ENCODE data around the gene FGFRL1. TPM values are rescaled to one million over a fixed set of nuclear protein-coding genes. Genes with fewer than 3 reads are reported as not detected.
A peak's percentile ranks its signal among the peaks of the same experiment; 100 is the strongest.

Gene FGFRL1
- total and polyA plus RNA-seq, 2 of the 13 experiments (the other 11 are each of a cell fraction or from before 2014, with no cell fraction given) = 19.1 to 30.6 TPM

DNA sequence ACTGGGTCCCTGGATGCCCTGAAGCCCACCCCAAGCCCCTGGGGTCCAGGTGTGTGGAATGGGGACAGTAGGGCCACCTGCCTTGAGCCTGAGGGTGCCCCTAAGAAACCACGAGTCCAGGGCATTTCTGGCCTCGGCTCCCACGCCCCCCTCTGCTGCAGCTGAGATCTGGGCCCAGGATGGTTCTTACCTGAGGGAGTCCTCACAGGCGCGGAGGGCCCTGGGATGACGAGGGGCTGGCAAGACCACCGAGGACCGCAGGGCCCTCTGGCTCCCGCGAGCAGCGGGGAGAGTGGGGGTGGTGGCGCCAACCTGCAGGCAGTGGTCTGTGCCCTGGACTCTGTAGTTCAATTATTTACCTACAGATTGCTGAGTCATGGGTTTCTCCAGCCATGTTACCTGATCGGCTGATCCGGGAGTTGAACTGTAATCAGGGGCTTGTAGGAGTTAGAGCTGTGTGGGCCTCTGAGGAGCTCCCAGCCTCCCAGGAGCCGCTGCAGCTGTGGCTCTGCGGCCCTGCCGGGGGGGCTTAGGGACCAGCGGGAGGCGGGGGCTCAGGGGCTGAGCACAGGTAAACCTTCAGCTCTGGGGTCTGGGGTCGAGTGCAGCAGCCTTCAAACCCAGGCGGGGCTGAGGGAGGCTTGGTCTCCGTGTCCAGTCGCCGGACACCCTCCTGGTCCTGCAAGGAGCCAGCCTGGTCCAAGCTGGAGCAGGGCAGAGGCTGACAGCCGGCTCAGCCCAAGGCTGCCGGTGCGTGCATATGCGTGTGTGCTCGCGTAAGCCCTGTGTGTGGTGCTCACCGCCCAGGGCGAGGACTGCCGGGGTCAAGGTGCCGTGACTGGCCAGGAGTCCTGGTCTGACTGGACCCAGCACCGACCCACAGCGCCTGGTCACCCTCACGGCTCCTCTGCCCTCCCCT is 18.1 kb upstream of the FGFRL1 start, which contains the start of gene SLC26A1 (continued):
- TF ChIP-seq CERS6 (CRISPR knock-in tag; IDR thresholded peaks at IDR 0.05) (no peak), RCOR2 (CRISPR knock-in tag; IDR thresholded peaks at IDR 0.05) (no peak), GATA4 (IDR thresholded peaks at IDR 0.05; ENCODE audit: borderline replicate concordance, low read depth) (no peak)

DNA sequence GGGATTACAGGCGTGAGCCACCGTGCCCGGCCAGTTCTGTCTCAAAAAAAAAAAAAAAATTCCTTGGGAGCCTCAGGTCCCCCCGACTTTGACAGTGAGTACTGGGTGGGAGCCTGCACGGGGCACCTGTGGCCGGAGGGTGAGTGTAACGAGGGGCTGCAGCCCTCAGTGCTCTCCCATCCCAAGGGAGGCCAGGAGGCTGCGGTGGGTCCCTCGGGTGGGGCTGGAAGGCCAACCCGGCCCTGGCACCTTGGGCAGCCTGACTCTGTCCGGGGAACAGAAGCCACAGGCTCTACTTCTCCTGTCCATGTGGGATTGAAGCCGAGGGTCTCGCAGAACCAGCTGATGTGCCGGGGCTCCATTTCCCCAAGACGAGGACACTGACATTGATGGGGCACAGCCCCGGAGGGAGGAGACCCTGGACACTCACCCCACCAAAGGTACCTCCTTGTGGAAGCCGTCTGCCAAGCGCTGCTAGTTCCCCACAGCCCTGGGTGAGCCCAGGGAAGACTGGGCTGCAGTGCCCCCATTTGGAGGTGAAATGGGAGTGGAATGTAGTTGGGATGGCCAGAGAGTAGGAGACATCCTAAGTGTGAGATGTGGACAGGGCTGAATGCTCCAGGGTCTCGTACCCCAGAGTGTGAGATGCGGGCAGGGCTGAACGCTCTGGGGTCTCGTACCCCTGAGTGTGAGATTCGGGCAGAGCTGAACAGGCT is 16.0 kb upstream of the FGFRL1 start:
- H3K27ac ChIP-seq (ENCODE audit: extremely low read length, insufficient read depth, low read length) = no peak overlapping the region
- CTCF ChIA-PET (ENCODE audit: low intra/inter-chr PET ratio, low total read pairs) = no interaction called here
- H4K20me1 ChIP-seq (ENCODE audit: insufficient read depth, low read length) = no peaks in the 10 kb centered on the region
- no peak overlapping the region for H3K9ac ChIP-seq (ENCODE audit: insufficient read depth, low read depth, low read length)
- BruUV-seq (replicated peaks) = no TSS peak
- 88% methylated on average over 15 of the region's 23 CpGs for WGBS (ENCODE audit: low lambda C conversion rate)
- H3K27me3 ChIP-seq (ENCODE audit: control insufficient read depth in 1 of 2, insufficient read depth in 2 of 2, low read length in 2 of 2) = peaks cover 7 to 19% of the 10 kb centered on the region in 2 experiments; a peak in 3 of 5 replicates
- no peak for DNase-seq (ENCODE audit: low spot score)
- in situ Hi-C loops (cut with HindIII; ENCODE audit: extremely low pct_ligation_motif_present, low pct_unique_long_range_greater_than_20kb) (no loop called here), intact Hi-C loops (cut with micrococcal nuclease; ENCODE audit: unreplicated experiment) (no loop called here)
- H3K4me2 ChIP-seq (ENCODE audit: low read depth, low read length) = 0 out of 2 replicates have a peak overlapping the region, but pooled peaks have one; percentile 29
- peaks cover 1 to 4% of the 10 kb centered on the region in 2 experiments; a peak in 3 of 5 replicates for H3K36me3 ChIP-seq (replicated peaks in 1 of 2; ENCODE audit: control insufficient read depth in 1 of 2, insufficient read depth in 2 of 2, low read length in 2 of 2)
- ATAC-seq = no peak
- H3K9me3 ChIP-seq (ENCODE audit: low read length) = no peaks in the 10 kb centered on the region
- H2AFZ ChIP-seq (ENCODE audit: low read length) = no peak overlapping the region
- no peak for FAIRE-seq
- POLR2A ChIA-PET = interaction anchor here (1.0 kb wide), 1 partner anchor 11 kb away, joined by 3 read pairs; no protein-coding TSS in a partner anchor
- peak overlapping the region in 1 of 3 experiments; percentile 71; a peak in 1 of 6 replicates for H3K4me3 ChIP-seq (replicated peaks in 1 of 3; ENCODE audit: insufficient read depth in 1 of 3, low read depth in 2 of 3, low read length in 3 of 3)
- peaks cover 64% of the 10 kb centered on the region for H3K4me1 ChIP-seq (ENCODE audit: insufficient read depth, low read length)
- H3K79me2 ChIP-seq (ENCODE audit: insufficient read depth, low read length) = peaks cover 16% of the 10 kb centered on the region
- TF ChIP-seq ONECUT2 (CRISPR knock-in tag; IDR thresholded peaks at IDR 0.05) (no peak), ARNTL (CRISPR knock-in tag; IDR thresholded peaks at IDR 0.05) (no peak), ZNF569 (CRISPR knock-in tag; IDR thresholded peaks at IDR 0.05; ENCODE audit: borderline replicate concordance) (no peak), STAG1 (CRISPR knock-in tag; IDR thresholded peaks at IDR 0.05) (peak; percentile 42; the same call in 1 of the 2 replicates), RARG (CRISPR knock-in tag; IDR thresholded peaks at IDR 0.05; ENCODE audit: low read depth) (no peak), AGO2 (optimal IDR thresholded peaks at IDR 0.05; ENCODE audit: low read depth, low read length) (peak; percentile 41), NKX3-1 (CRISPR knock-in tag; IDR thresholded peaks at IDR 0.05) (no peak), GLMP (CRISPR knock-in tag; IDR thresholded peaks at IDR 0.05; ENCODE audit: borderline replicate concordance) (no peak), RBM22 (optimal IDR thresholded peaks at IDR 0.05; ENCODE audit: low read length) (no peak), PHF20 (CRISPR knock-in tag; IDR thresholded peaks at IDR 0.05) (no peak), ZNF747 (CRISPR knock-in tag; IDR thresholded peaks at IDR 0.05; ENCODE audit: borderline replicate concordance) (no peak)
- TF ChIP-seq, protein P1, sequence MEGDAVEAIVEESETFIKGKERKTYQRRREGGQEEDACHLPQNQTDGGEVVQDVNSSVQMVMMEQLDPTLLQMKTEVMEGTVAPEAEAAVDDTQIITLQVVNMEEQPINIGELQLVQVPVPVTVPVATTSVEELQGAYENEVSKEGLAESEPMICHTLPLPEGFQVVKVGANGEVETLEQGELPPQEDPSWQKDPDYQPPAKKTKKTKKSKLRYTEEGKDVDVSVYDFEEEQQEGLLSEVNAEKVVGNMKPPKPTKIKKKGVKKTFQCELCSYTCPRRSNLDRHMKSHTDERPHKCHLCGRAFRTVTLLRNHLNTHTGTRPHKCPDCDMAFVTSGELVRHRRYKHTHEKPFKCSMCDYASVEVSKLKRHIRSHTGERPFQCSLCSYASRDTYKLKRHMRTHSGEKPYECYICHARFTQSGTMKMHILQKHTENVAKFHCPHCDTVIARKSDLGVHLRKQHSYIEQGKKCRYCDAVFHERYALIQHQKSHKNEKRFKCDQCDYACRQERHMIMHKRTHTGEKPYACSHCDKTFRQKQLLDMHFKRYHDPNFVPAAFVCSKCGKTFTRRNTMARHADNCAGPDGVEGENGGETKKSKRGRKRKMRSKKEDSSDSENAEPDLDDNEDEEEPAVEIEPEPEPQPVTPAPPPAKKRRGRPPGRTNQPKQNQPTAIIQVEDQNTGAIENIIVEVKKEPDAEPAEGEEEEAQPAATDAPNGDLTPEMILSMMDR (CRISPR knock-in tag; IDR thresholded peaks at IDR 0.05) = peak; percentile 57

All from HepG2 (cell line).